Thyroid gland (tissue), 4 donors: ENCODE results near the gene ISY1. TPM values are rescaled to one million over a fixed set of nuclear protein-coding genes. Genes with fewer than 3 reads are reported as not detected.

ENCODE experiments used
- DNase-seq, 2 donors: peaks; one replicate each; pipeline ENCODE4 v3.0.0-alpha.2; 2019
- H3K27ac ChIP-seq, 3 donors: fragments of 200-600 bp; sonication (generic); 1 replicate in 2 of 3; 2 replicates in 1 of 3; pipeline ENCODE4 v1.5.1; 2016 to 2019; ENCODE audit warnings: mild to moderate bottlenecking in 1 of 3, moderate library complexity in 1 of 3
- H3K27me3 ChIP-seq: fragments of 200-600 bp; sonication (generic); one replicate; pipeline ENCODE4 v1.5.1; 2019
- H3K36me3 ChIP-seq, 2 donors: fragments of 200-600 bp; sonication (generic); one replicate each; pipeline ENCODE4 v1.5.1; 2016 to 2019
- H3K4me1 ChIP-seq, 2 donors: fragments of 200-600 bp; sonication (generic); one replicate each; pipeline ENCODE4 v1.5.1; 2017 to 2019
- H3K4me3 ChIP-seq, 3 donors: fragments of 200-600 bp; sonication (generic); replicated peaks in 1 of 3; 1 replicate in 2 of 3; 2 replicates in 1 of 3; pipeline ENCODE4 v1.5.1; 2016; ENCODE audit warnings: mild to moderate bottlenecking in 1 of 3
- H3K9me3 ChIP-seq: fragments of 200-600 bp; sonication (generic); one replicate; pipeline ENCODE4 v1.5.1; 2017
- POLR2A ChIP-seq, 2 donors: fragments of 450-650 bp; IDR thresholded peaks; one replicate each; pipeline ENCODE4 v1.6.1; 2017; ENCODE audit warnings: antibody characterized with exemption in 2 of 2, mild to moderate bottlenecking in 2 of 2, moderate library complexity in 1 of 2
- WGBS, 2 donors: methylation state at CpG; one replicate each; pipeline ENCODE4 v1.1.5; 2017; 5-methylcytosine and 5-hydroxymethylcytosine counted together
- intact Hi-C: fragments of 100-400 bp; cut with DNase I; formaldehyde crosslinking; loops from one replicate; pipeline ENCODE4 v1.15.1; 2023
- total RNA-seq, 4 donors: library from RNA; depleted of rRNA; stranded (reverse); fragments of >200 nt; gene quantifications; one replicate each; pipeline ENCODE4 v1.2.3, GENCODE V29; 2016
- TF ChIP-seq, protein P1 (sequence below), 6 experiments: fragments of 200-600 bp in 3 of 6; fragments of 450-650 bp in 3 of 6; sonication (generic) in 3 of 6; IDR thresholded peaks; one replicate each; pipeline ENCODE4 v1.5.1; 2016 to 2019; ENCODE audit warnings: antibody characterized with exemption in 6 of 6, mild to moderate bottlenecking in 2 of 6, inconsistent platforms in 1 of 6, moderate library complexity in 1 of 6

Gene ISY1
- total RNA-seq, 4 donors from 2014 or later = 15.8 to 31.8 (median 20.2) TPM

DNA sequence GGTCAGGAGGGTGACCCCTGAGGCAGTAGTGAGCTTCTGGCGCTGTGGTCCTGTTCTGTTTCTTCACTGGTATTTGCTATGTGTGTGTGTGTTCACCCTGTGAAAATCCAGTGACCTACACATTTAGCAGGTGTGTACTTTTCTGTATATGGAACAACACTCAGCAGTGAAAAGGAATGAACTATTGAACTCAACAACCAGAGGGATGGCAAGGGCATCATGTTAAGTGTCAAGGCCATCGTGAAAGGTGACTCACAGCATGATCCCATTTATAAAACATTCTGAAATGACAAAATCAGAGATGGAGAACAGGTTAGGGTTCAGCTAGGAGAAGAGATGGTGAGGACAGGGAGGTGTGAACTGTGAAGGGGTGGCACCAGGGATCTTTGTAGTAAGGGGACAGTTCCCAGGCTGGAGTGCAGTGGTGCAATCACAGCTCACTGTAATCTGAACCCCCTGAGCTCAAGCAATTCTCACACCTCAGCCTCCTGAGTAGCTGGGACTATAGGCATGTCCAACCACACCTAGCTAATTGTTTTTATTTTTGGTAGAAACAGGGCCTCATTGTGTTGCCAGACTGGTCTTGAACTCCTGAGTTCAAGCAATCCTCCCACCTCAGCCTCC lies 29.3 kb downstream of the ISY1 start:
- intact Hi-C loops = no loop called here
- no peak for DNase-seq
- Histone ChIP-seq H3K9me3 (no peaks in the 10 kb centered on the region), H3K27ac (no peak overlapping the region), H3K36me3 (peaks cover 73 to 74% of the 10 kb centered on the region in 2 donors), H3K4me3 (no peak overlapping the region), H3K27me3 (no peaks in the 10 kb centered on the region), H3K4me1 (no peaks in the 10 kb centered on the region)
- WGBS, 2 donors = 86 to 91% methylated on average over 2 of the region's 2 CpGs
- TF ChIP-seq, protein P1, sequence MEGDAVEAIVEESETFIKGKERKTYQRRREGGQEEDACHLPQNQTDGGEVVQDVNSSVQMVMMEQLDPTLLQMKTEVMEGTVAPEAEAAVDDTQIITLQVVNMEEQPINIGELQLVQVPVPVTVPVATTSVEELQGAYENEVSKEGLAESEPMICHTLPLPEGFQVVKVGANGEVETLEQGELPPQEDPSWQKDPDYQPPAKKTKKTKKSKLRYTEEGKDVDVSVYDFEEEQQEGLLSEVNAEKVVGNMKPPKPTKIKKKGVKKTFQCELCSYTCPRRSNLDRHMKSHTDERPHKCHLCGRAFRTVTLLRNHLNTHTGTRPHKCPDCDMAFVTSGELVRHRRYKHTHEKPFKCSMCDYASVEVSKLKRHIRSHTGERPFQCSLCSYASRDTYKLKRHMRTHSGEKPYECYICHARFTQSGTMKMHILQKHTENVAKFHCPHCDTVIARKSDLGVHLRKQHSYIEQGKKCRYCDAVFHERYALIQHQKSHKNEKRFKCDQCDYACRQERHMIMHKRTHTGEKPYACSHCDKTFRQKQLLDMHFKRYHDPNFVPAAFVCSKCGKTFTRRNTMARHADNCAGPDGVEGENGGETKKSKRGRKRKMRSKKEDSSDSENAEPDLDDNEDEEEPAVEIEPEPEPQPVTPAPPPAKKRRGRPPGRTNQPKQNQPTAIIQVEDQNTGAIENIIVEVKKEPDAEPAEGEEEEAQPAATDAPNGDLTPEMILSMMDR (IDR thresholded peaks at IDR 0.05) = no peak
- no peak for TF ChIP-seq POLR2A (IDR thresholded peaks at IDR 0.05)

DNA sequence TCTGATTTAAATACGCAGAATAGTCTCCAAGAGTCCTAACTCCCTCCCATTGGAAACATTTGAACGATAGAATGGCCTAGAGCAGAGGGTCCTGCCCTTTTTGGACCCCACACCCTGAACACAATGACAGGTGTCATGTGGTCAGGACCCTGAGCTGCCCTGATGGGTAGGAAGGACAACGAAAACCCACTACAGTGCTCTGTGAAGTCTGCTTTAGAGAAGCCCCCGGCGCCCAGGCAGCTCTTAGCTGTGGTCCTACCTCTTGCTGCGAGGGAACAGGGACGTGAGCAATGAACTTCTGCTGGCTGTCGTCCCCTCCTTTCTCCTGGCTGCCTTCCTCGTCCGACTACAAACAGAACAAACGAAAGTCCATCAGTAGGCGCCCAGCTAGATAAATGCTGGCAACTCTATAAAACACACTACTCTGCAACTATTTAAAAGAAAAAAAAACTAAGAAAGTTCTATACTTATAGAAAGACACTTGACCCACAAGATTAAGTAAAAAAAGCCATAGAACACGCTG lies 30.5 kb downstream of the ISY1 start:
- no peak for DNase-seq
- no peak overlapping the region for H3K27ac ChIP-seq
- no peak overlapping the region for H3K4me3 ChIP-seq
- H3K27me3 ChIP-seq = no peaks in the 10 kb centered on the region
- no peaks in the 10 kb centered on the region for H3K4me1 ChIP-seq
- 92 to 96% methylated on average over 11 to 13 of the region's 13 CpGs for WGBS, 2 donors
- no peaks in the 10 kb centered on the region for H3K9me3 ChIP-seq
- peaks cover 65 to 68% of the 10 kb centered on the region in 2 donors for H3K36me3 ChIP-seq
- intact Hi-C loops = no loop called here
- no peak for TF ChIP-seq POLR2A (IDR thresholded peaks at IDR 0.05)
- TF ChIP-seq, protein P1 (IDR thresholded peaks at IDR 0.05) = no peak

GRCh38 chr3:129128357-129129155 lies 32.3 kb downstream of the ISY1 start:
- Histone ChIP-seq H3K4me3 (no peak overlapping the region), H3K4me1 (no peaks in the 10 kb centered on the region), H3K9me3 (no peaks in the 10 kb centered on the region), H3K36me3 (peaks cover 50 to 51% of the 10 kb centered on the region in 2 donors), H3K27me3 (no peaks in the 10 kb centered on the region), H3K27ac (no peak overlapping the region)
- intact Hi-C loops = no loop called here
- TF ChIP-seq POLR2A (IDR thresholded peaks at IDR 0.05) = no peak
- TF ChIP-seq, protein P1 (IDR thresholded peaks at IDR 0.05) = no peak
- no peak for DNase-seq
- WGBS, 2 donors = 93 to 97% methylated on average over 12 to 16 of the region's 16 CpGs

DNA sequence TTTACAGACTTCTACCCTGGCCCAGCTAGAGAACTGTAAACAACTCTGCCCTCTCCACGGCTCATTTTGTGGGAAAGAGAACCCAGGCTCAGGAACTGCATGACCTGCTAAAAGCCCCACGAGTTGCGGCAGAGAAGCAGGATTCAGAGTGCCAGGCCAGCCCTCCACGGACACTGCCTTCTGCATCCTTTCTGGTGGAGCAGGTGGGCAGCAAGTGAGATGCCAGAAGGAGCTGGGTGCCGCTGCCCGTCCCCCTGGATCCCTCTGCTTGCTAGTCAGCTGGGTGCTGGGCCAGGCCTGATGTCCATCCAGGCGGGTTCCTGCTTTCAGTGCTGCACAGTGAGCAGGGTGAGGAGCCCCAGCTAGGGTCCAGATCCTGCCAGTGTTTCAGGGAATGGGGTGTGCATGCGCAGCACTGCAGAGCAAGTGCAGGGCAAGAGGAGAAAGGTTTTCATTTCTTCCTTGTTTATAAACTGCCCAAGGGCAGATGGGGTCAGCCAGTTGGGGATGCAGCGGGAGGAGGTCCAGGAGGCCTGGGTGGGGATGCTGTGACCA lies 34.1 kb downstream of the ISY1 start:
- TF ChIP-seq, protein P1 (IDR thresholded peaks at IDR 0.05) = no peak
- TF ChIP-seq POLR2A (IDR thresholded peaks at IDR 0.05) = no peak
- Histone ChIP-seq H3K9me3 (no peaks in the 10 kb centered on the region), H3K36me3 (peaks cover 32 to 39% of the 10 kb centered on the region in 2 donors), H3K4me3 (no peak overlapping the region), H3K27ac (no peak overlapping the region), H3K27me3 (no peaks in the 10 kb centered on the region), H3K4me1 (no peaks in the 10 kb centered on the region)
- no peak for DNase-seq
- intact Hi-C loops = no loop called here
- WGBS, 2 donors = 94 to 99% methylated on average over 6 to 9 of the region's 9 CpGs
